GM12878 (cell line): Measurements from ENCODE around the gene MICB. TPM values are rescaled to one million over a fixed set of nuclear protein-coding genes. Genes with fewer than 3 reads are reported as not detected.
A peak's percentile ranks its signal among the peaks of the same experiment; 100 is the strongest.

Experiments used
- ATAC-seq: fragments of 200-7000 bp; cut with Tn5 transposase; 3 replicates; pipeline ENCODE4 v1.9.1; 2020; ENCODE audit warnings: mild to moderate bottlenecking, moderate library complexity
- BruUV-seq: library from RNA; stranded (reverse); fragments of 400-500 nt; replicated peaks from 2 replicates; lab custom pipeline; 2021; lab: Mats Ljungman, UMichigan
- CTCF ChIA-PET: fragments of 300-600 bp; sonication (Branson Sonifier 250); formaldehyde crosslinking; extraction: SDS; loops from one replicate; lab custom pipeline; 2021; ENCODE audit warnings: inconsistent platforms; lab: Yijun Ruan, JAX
- POLR2A ChIA-PET: fragments of 350-600 bp; formaldehyde crosslinking; extraction: SDS; loops from one replicate; lab custom pipeline; 2021; ENCODE audit warnings: inconsistent platforms; lab: Charles Lee
- RAD21 ChIA-PET: fragments of 300-600 bp; sonication (Branson Sonifier 250); formaldehyde crosslinking; loops from one replicate; lab custom pipeline; 2023; ENCODE audit warnings: antibody characterized with exemption; ENCODE audit not compliant: unreplicated experiment; lab: Charles Lee
- SMC1A ChIA-PET: fragments of 300-600 bp; sonication (Branson Sonifier 250); formaldehyde crosslinking; loops from one replicate; lab custom pipeline; 2023; ENCODE audit not compliant: unreplicated experiment, uncharacterized antibody; lab: Charles Lee
- DNase-seq: peaks from one replicate; pipeline ENCODE4 v3.0.0-alpha.2; 2011; ENCODE audit warnings: low read depth, low spot score
- FAIRE-seq: peaks from 3 replicates; lab custom pipeline; 2011; peaks lifted over from hg19 to GRCh38; lab: Jason Lieb, UNC
- H2AFZ ChIP-seq: 2 replicates; pipeline ENCODE4 v1.6.0; 2011; ENCODE audit warnings: low read depth, low read length, control low read depth; ENCODE audit not compliant: control insufficient read depth
- H3K27ac ChIP-seq: 2 replicates; pipeline ENCODE4 v1.5.1; 2011; ENCODE audit warnings: control low read depth; ENCODE audit not compliant: control insufficient read depth, insufficient read depth
- H3K27me3 ChIP-seq, 2 experiments: replicated peaks in 1 of 2; 2 replicates each; pipeline versions ENCODE4 v1.6.0 to v1.6.1; 2011; ENCODE audit warnings: low read length in 1 of 2; ENCODE audit not compliant: control insufficient read depth in 2 of 2, insufficient read depth in 2 of 2
- H3K36me3 ChIP-seq, 2 experiments: 2 replicates each; pipeline ENCODE4 v1.5.1; 2011; ENCODE audit warnings: low read length in 1 of 2; ENCODE audit not compliant: control insufficient read depth in 2 of 2, insufficient read depth in 2 of 2
- H3K4me1 ChIP-seq: 2 replicates; pipeline ENCODE4 v1.6.1; 2011; ENCODE audit warnings: mild to moderate bottlenecking, low read length, moderate library complexity, mixed read lengths; ENCODE audit not compliant: control insufficient read depth, insufficient read depth
- H3K4me2 ChIP-seq: 2 replicates; pipeline ENCODE4 v1.6.0; 2011; ENCODE audit warnings: control low read depth; ENCODE audit not compliant: control insufficient read depth, insufficient read depth
- H3K4me3 ChIP-seq: fragments of 200-600 bp; sonication (generic); 2 replicates; pipeline ENCODE4 v1.5.1; 2016
- H3K79me2 ChIP-seq: 2 replicates; pipeline ENCODE4 v1.6.0; 2011; ENCODE audit warnings: low read length; ENCODE audit not compliant: control insufficient read depth, insufficient read depth
- H3K9ac ChIP-seq: 2 replicates; pipeline ENCODE4 v1.8.0; 2011; ENCODE audit warnings: low read length, control low read depth, mixed read lengths; ENCODE audit not compliant: control insufficient read depth, insufficient read depth
- H3K9me3 ChIP-seq: replicated peaks from 3 replicates; pipeline ENCODE4 v1.5.1; 2011; ENCODE audit warnings: mild to moderate bottlenecking, low read length; ENCODE audit not compliant: control insufficient read depth, insufficient read depth
- H4K20me1 ChIP-seq: 2 replicates; pipeline ENCODE4 v1.6.0; 2011; ENCODE audit not compliant: control insufficient read depth, insufficient read depth
- ATF7 ChIP-seq: fragments of 450-650 bp; IDR thresholded peaks from 2 replicates; pipeline ENCODE4 v1.6.1; 2016; ENCODE audit warnings: low read depth, mild to moderate bottlenecking
- CHD4 ChIP-seq: fragments of 200-600 bp; sonication (generic); IDR thresholded peaks from 2 replicates; pipeline ENCODE4 v1.6.1; 2016; ENCODE audit warnings: mild to moderate bottlenecking
- HCFC1 ChIP-seq: fragments of 150-350 bp; IDR thresholded peaks from 2 replicates; pipeline ENCODE4 v1.6.1; 2014; ENCODE audit warnings: low read length
- KDM1A ChIP-seq: fragments of 200-600 bp; sonication (generic); IDR thresholded peaks from 2 replicates; pipeline ENCODE4 v1.6.1; 2016; ENCODE audit warnings: borderline replicate concordance
- MTA3 ChIP-seq: IDR thresholded peaks from 2 replicates; pipeline ENCODE4 v1.6.1; 2012; ENCODE audit warnings: low read length, inconsistent platforms, borderline replicate concordance
- MYC ChIP-seq: IDR thresholded peaks from 2 replicates; pipeline ENCODE4 v1.6.1; 2011; ENCODE audit warnings: mild to moderate bottlenecking, low read length, moderate library complexity, inconsistent platforms; ENCODE audit not compliant: insufficient read depth, insufficient replicate concordance, insufficient read length, severe bottlenecking
- NBN ChIP-seq: fragments of 450-650 bp; IDR thresholded peaks from 2 replicates; pipeline ENCODE4 v1.6.1; 2016
- RAD21 ChIP-seq: IDR thresholded peaks from 2 replicates; pipeline ENCODE4 v1.6.1; 2011; ENCODE audit warnings: mild to moderate bottlenecking, low read depth, low read length, moderate library complexity; ENCODE audit not compliant: insufficient read depth
- RBBP5 ChIP-seq: fragments of 200-600 bp; sonication (generic); conservative IDR thresholded peaks from 2 replicates; pipeline ENCODE4 v1.6.1; 2016
- YY1 ChIP-seq: IDR thresholded peaks from 2 replicates; pipeline ENCODE4 v1.6.1; 2011; ENCODE audit warnings: low read depth, mild to moderate bottlenecking, low read length
- ZZZ3 ChIP-seq: IDR thresholded peaks from 2 replicates; pipeline ENCODE4 v1.6.1; 2011; ENCODE audit warnings: low read depth; ENCODE audit not compliant: control insufficient read depth, insufficient read length
- in situ Hi-C: fragments of 300-500 bp; cut with MboI; formaldehyde crosslinking; loops from 9 replicates; pipeline ENCODE4 v1.14.3; 2018; ENCODE audit warnings: mixed read lengths
- intact Hi-C: fragments of 100-400 bp; cut with micrococcal nuclease; formaldehyde crosslinking; loops from one replicate; pipeline ENCODE4 v1.14.2; 2022; ENCODE audit not compliant: unreplicated experiment
- polyA plus RNA-seq, 11 experiments: library from polyadenylated mRNA; depleted of rRNA in 4 of 11; unstranded in 6 of 11; stranded (reverse) in 5 of 11; fragments of >200 nt; fragmentation: Nextera tagmentation in 4 of 11; fragmentation: Illumina TruSeq in 1 of 11; extraction: Ambion mirVana in 4 of 11; extraction: Trizol in 1 of 11; gene quantifications; 1 replicate in 1 of 11; 2 replicates in 10 of 11; pipeline versions ENCODE4 v1.2.1 to v1.2.3, GENCODE V29; 2011 to 2016; ENCODE audit warnings: inconsistent platforms in 2 of 11, missing spikeins in 2 of 11, low read depth in 1 of 11
- small RNA-seq: library from RNA; depleted of rRNA; stranded (forward); fragments of <200 nt; gene quantifications from one replicate; pipeline ENCODE3, GENCODE V24; 2014
- total RNA-seq, 4 experiments: library from RNA; depleted of rRNA in 3 of 4; stranded (reverse); fragments of >200 nt in 3 of 4; fragmentation: Illumina TruSeq in 1 of 4; extraction: Trizol in 1 of 4; gene quantifications; 2 replicates each; pipeline versions ENCODE4 v1.2.1 to v1.2.3, GENCODE V29; 2013 to 2021
- TF ChIP-seq, protein P1 (sequence below), 3 experiments: IDR thresholded peaks in 2 of 3; conservative IDR thresholded peaks in 1 of 3; 2 replicates each; pipeline ENCODE4 v1.5.1; 2011; ENCODE audit warnings: low read depth in 3 of 3, low read length in 3 of 3, mild to moderate bottlenecking in 3 of 3, control low read depth in 2 of 3, moderate library complexity in 2 of 3, inconsistent platforms in 1 of 3, mixed read lengths in 1 of 3; ENCODE audit not compliant: control insufficient read depth in 2 of 3, insufficient read depth in 1 of 3; ENCODE audit errors: extremely low read depth in 1 of 3

MICB gene
- total and polyA plus RNA-seq, 10 of the 15 experiments (the other 5 are each of a cell fraction or from before 2014, with no cell fraction given): 9.0 to 37.1 (median 17.8) TPM

DNA sequence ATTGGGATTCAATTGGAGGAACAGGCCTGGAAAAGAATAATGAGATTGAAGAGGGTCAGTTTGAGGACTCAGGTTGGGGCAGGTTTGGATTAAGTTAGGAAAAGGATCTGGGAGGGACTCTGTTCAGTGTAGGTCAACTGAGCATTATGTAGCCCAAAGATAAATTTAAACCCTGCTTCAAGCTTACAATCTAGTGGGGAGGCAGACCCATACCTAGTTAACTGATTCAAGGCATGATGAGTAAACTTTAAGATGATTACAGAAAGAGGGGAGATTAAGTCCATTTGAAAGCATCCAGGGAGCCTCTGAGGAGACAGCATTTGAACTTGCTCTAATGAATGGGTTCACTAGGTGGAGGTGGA, 62.7 kb downstream of the MICB start:
- Histone ChIP-seq H3K4me1 (peaks cover 82% of the 10 kb centered on the region), H3K9me3 (no peaks in the 10 kb centered on the region), H3K79me2 (peaks cover 16% of the 10 kb centered on the region), H3K36me3 (peaks cover 0 to 8% of the 10 kb centered on the region in 2 experiments; a peak in 2 of 4 replicates), H4K20me1 (no peaks in the 10 kb centered on the region), H3K4me2 (peak overlapping the region; percentile 94), H3K9ac (peak overlapping the region; percentile 56), H2AFZ (no peak overlapping the region), H3K4me3 (0 out of 2 replicates have a peak overlapping the region, but pooled peaks have one; percentile 18), H3K27me3 (no peaks in the 10 kb centered on the region), H3K27ac (peak overlapping the region; percentile 99)
- ChIA-PET CTCF (interaction anchor here (0.9 to 34.8 kb wide), 5 partner anchors 8 to 27 kb away, joined by 4 to 2098 read pairs (median 27); partner anchors contain the start of genes LST1, LTB, NCR3 and TNF), RAD21 (interaction anchor here (0.5 to 15.9 kb wide), 5 partner anchors 9 to 264 kb away, joined by 3 to 620 read pairs (median 62); partner anchors contain the start of genes ATP6V1G2, LST1, LTA and LTB), SMC1A (interaction anchor here (2.5 to 34.7 kb wide), 2 partner anchors 23 to 65 kb away, joined by 7 to 1989 read pairs; partner anchors contain the start of genes LST1, LTA, LTB and NCR3), POLR2A (interaction anchor here (0.8 to 9.1 kb wide), 5 partner anchors 9 to 56 kb away, joined by 3 to 255 read pairs (median 7); partner anchors contain the start of genes LTB and TNF)
- no peak for ATAC-seq
- no TSS peak for BruUV-seq
- TF ChIP-seq NBN: no peak
- no peak for TF ChIP-seq KDM1A
- TF ChIP-seq CHD4: no peak
- no peak for TF ChIP-seq ATF7
- no peak for TF ChIP-seq RAD21
- TF ChIP-seq, protein P1, sequence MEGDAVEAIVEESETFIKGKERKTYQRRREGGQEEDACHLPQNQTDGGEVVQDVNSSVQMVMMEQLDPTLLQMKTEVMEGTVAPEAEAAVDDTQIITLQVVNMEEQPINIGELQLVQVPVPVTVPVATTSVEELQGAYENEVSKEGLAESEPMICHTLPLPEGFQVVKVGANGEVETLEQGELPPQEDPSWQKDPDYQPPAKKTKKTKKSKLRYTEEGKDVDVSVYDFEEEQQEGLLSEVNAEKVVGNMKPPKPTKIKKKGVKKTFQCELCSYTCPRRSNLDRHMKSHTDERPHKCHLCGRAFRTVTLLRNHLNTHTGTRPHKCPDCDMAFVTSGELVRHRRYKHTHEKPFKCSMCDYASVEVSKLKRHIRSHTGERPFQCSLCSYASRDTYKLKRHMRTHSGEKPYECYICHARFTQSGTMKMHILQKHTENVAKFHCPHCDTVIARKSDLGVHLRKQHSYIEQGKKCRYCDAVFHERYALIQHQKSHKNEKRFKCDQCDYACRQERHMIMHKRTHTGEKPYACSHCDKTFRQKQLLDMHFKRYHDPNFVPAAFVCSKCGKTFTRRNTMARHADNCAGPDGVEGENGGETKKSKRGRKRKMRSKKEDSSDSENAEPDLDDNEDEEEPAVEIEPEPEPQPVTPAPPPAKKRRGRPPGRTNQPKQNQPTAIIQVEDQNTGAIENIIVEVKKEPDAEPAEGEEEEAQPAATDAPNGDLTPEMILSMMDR (IDR thresholded peaks at IDR 0.05 in 2 of 3, conservative IDR thresholded peaks at IDR 0.05 in 1 of 3; ENCODE audit: control insufficient read depth in 2 of 3, extremely low read depth in 1 of 3, insufficient read depth in 1 of 3, low read depth in 3 of 3, low read length in 3 of 3): no peak
- TF ChIP-seq HCFC1: no peak
- TF ChIP-seq YY1: no peak
- no peak for TF ChIP-seq ZZZ3
- TF ChIP-seq MYC: no peak
- no peak for TF ChIP-seq RBBP5
- TF ChIP-seq MTA3: no peak
- in situ Hi-C loops (loop anchor here (25.0 kb wide), 2 partner anchors 1052 to 1402 kb away; partner anchors contain the start of genes BRD2 and HLA-DMA), intact Hi-C loops (loop anchor here (1.0 kb wide), 2 partner anchors 8 to 16 kb away; no protein-coding TSS in a partner anchor)
- FAIRE-seq: no peak
- DNase-seq: no peak

Small RNA genes within 50 kb of the gene (small RNA-seq; reads per million reads assigned to genes)
- gene AL663061.1: not detected
- not detected for gene RF00019
- 188 reads per million, percentile 99 among the genes with 10 or more reads in this experiment for gene SNORD117
- gene SNORD84: not detected

Other genes with a start within 250 kb of the MICB start
Only the 7 nearest of the 29 such genes appear.
- gene MCCD1, start 30.8 kb downstream of the MICB start, total RNA-seq (2014; rRNA removed): not detected in 2 replicates
- not detected in 2 replicates for gene MCCD1, start 30.8 kb downstream of the MICB start, total RNA-seq (2014; rRNA removed; fragmentation: Illumina TruSeq; extraction: Trizol)
- gene MCCD1, start 30.8 kb downstream of the MICB start, total RNA-seq (2021): not detected in 2 replicates
- not detected in 2 replicates for gene MCCD1, start 30.8 kb downstream of the MICB start, polyA plus RNA-seq (2011; rRNA removed)
- not detected in 2 replicates for gene MCCD1, start 30.8 kb downstream of the MICB start, polyA plus RNA-seq (2014; fragmentation: Illumina TruSeq; extraction: Trizol)
- gene MCCD1, start 30.8 kb downstream of the MICB start, polyA plus RNA-seq (2014; fragmentation: Nextera tagmentation; extraction: Ambion mirVana): not detected
- not detected in 2 replicates for gene MCCD1, start 30.8 kb downstream of the MICB start, polyA plus RNA-seq (2014; rRNA removed)
- not detected for gene MCCD1, start 30.8 kb downstream of the MICB start, polyA plus RNA-seq (2016; fragmentation: Nextera tagmentation; extraction: Ambion mirVana)
- gene DDX39B, start 43.9 kb downstream of the MICB start, total RNA-seq (2014; rRNA removed): 542 and 564 TPM in 2 replicates
- gene DDX39B, start 43.9 kb downstream of the MICB start, total RNA-seq (2014; rRNA removed; fragmentation: Illumina TruSeq; extraction: Trizol): 316 and 317 TPM in 2 replicates
- 337 and 345 TPM in 2 replicates for gene DDX39B, start 43.9 kb downstream of the MICB start, total RNA-seq (2021)
- gene DDX39B, start 43.9 kb downstream of the MICB start, polyA plus RNA-seq (2011; rRNA removed): 399 and 625 TPM in 2 replicates
- 379 and 384 TPM in 2 replicates for gene DDX39B, start 43.9 kb downstream of the MICB start, polyA plus RNA-seq (2014; fragmentation: Illumina TruSeq; extraction: Trizol)
- gene DDX39B, start 43.9 kb downstream of the MICB start, polyA plus RNA-seq (2014; fragmentation: Nextera tagmentation; extraction: Ambion mirVana): 100 to 1,000 TPM; 271 to 277 TPM
- gene DDX39B, start 43.9 kb downstream of the MICB start, polyA plus RNA-seq (2014; rRNA removed): 661 and 728 TPM in 2 replicates
- gene DDX39B, start 43.9 kb downstream of the MICB start, polyA plus RNA-seq (2016; fragmentation: Nextera tagmentation; extraction: Ambion mirVana): 100 to 1,000 TPM; 275 to 296 TPM
- 2.2 and 2.5 TPM in 2 replicates for gene ATP6V1G2, start 48.5 kb downstream of the MICB start, total RNA-seq (2014; rRNA removed)
- 2.7 and 2.9 TPM in 2 replicates for gene ATP6V1G2, start 48.5 kb downstream of the MICB start, total RNA-seq (2014; rRNA removed; fragmentation: Illumina TruSeq; extraction: Trizol)
- gene ATP6V1G2, start 48.5 kb downstream of the MICB start, total RNA-seq (2021): 2.5 and 3.5 TPM in 2 replicates
- gene ATP6V1G2, start 48.5 kb downstream of the MICB start, polyA plus RNA-seq (2011; rRNA removed): 8.9 and 11.1 TPM in 2 replicates
- gene ATP6V1G2, start 48.5 kb downstream of the MICB start, polyA plus RNA-seq (2014; fragmentation: Illumina TruSeq; extraction: Trizol): 4.3 and 4.9 TPM in 2 replicates
- gene ATP6V1G2, start 48.5 kb downstream of the MICB start, polyA plus RNA-seq (2014; fragmentation: Nextera tagmentation; extraction: Ambion mirVana): under 1 TPM; 0.45 to 0.58 TPM
- 2.6 and 3.5 TPM in 2 replicates for gene ATP6V1G2, start 48.5 kb downstream of the MICB start, polyA plus RNA-seq (2014; rRNA removed)
- gene ATP6V1G2, start 48.5 kb downstream of the MICB start, polyA plus RNA-seq (2016; fragmentation: Nextera tagmentation; extraction: Ambion mirVana): 1 to 10 TPM; 2.8 to 3.1 TPM
- gene NFKBIL1, start 49.5 kb downstream of the MICB start, total RNA-seq (2014; rRNA removed): 11.2 and 14.1 TPM in 2 replicates
- 5.3 and 5.4 TPM in 2 replicates for gene NFKBIL1, start 49.5 kb downstream of the MICB start, total RNA-seq (2014; rRNA removed; fragmentation: Illumina TruSeq; extraction: Trizol)
- 11.9 and 12.0 TPM in 2 replicates for gene NFKBIL1, start 49.5 kb downstream of the MICB start, total RNA-seq (2021)
- 3.1 and 5.9 TPM in 2 replicates for gene NFKBIL1, start 49.5 kb downstream of the MICB start, polyA plus RNA-seq (2011; rRNA removed)
- 0.65 and 1.5 TPM in 2 replicates for gene NFKBIL1, start 49.5 kb downstream of the MICB start, polyA plus RNA-seq (2014; fragmentation: Illumina TruSeq; extraction: Trizol)
- under 1 TPM; 0.19 to 0.64 TPM for gene NFKBIL1, start 49.5 kb downstream of the MICB start, polyA plus RNA-seq (2014; fragmentation: Nextera tagmentation; extraction: Ambion mirVana)
- gene NFKBIL1, start 49.5 kb downstream of the MICB start, polyA plus RNA-seq (2014; rRNA removed): 13.9 and 15.1 TPM in 2 replicates
- 10 to 100 TPM in 1 of 2 experiments, 1 to 10 TPM in 1; 8.2 to 11.1 TPM for gene NFKBIL1, start 49.5 kb downstream of the MICB start, polyA plus RNA-seq (2016; fragmentation: Nextera tagmentation; extraction: Ambion mirVana)
- gene LTA, start 74.1 kb downstream of the MICB start, total RNA-seq (2014; rRNA removed): 50.0 and 50.2 TPM in 2 replicates
- gene LTA, start 74.1 kb downstream of the MICB start, total RNA-seq (2014; rRNA removed; fragmentation: Illumina TruSeq; extraction: Trizol): 35.8 and 36.4 TPM in 2 replicates
- 69.8 and 72.5 TPM in 2 replicates for gene LTA, start 74.1 kb downstream of the MICB start, total RNA-seq (2021)
- 10.6 and 27.5 TPM in 2 replicates for gene LTA, start 74.1 kb downstream of the MICB start, polyA plus RNA-seq (2011; rRNA removed)
- 84.7 and 94.0 TPM in 2 replicates for gene LTA, start 74.1 kb downstream of the MICB start, polyA plus RNA-seq (2014; fragmentation: Illumina TruSeq; extraction: Trizol)
- gene LTA, start 74.1 kb downstream of the MICB start, polyA plus RNA-seq (2014; fragmentation: Nextera tagmentation; extraction: Ambion mirVana): 100 to 1,000 TPM in 1 of 2 experiments, 10 to 100 TPM in 1; 87.8 to 100 TPM
- 40.8 and 46.9 TPM in 2 replicates for gene LTA, start 74.1 kb downstream of the MICB start, polyA plus RNA-seq (2014; rRNA removed)
- gene LTA, start 74.1 kb downstream of the MICB start, polyA plus RNA-seq (2016; fragmentation: Nextera tagmentation; extraction: Ambion mirVana): 10 to 100 TPM; 80.3 to 88.3 TPM
- 89.1 and 92.9 TPM in 2 replicates for gene TNF, start 77.4 kb downstream of the MICB start, total RNA-seq (2014; rRNA removed)
- gene TNF, start 77.4 kb downstream of the MICB start, total RNA-seq (2014; rRNA removed; fragmentation: Illumina TruSeq; extraction: Trizol): 68.6 and 70.2 TPM in 2 replicates
- gene TNF, start 77.4 kb downstream of the MICB start, total RNA-seq (2021): 80.5 and 83.9 TPM in 2 replicates
- gene TNF, start 77.4 kb downstream of the MICB start, polyA plus RNA-seq (2011; rRNA removed): 15.0 and 22.7 TPM in 2 replicates
- 50.6 and 74.3 TPM in 2 replicates for gene TNF, start 77.4 kb downstream of the MICB start, polyA plus RNA-seq (2014; fragmentation: Illumina TruSeq; extraction: Trizol)
- 10 to 100 TPM; 18.0 to 30.2 TPM for gene TNF, start 77.4 kb downstream of the MICB start, polyA plus RNA-seq (2014; fragmentation: Nextera tagmentation; extraction: Ambion mirVana)
- 94.8 and 97.1 TPM in 2 replicates for gene TNF, start 77.4 kb downstream of the MICB start, polyA plus RNA-seq (2014; rRNA removed)
- gene TNF, start 77.4 kb downstream of the MICB start, polyA plus RNA-seq (2016; fragmentation: Nextera tagmentation; extraction: Ambion mirVana): 10 to 100 TPM; 49.4 to 53.5 TPM
- gene LTB, start 84.3 kb downstream of the MICB start, total RNA-seq (2014; rRNA removed): 37.9 and 48.6 TPM in 2 replicates
- gene LTB, start 84.3 kb downstream of the MICB start, total RNA-seq (2014; rRNA removed; fragmentation: Illumina TruSeq; extraction: Trizol): 22.6 and 23.3 TPM in 2 replicates
- gene LTB, start 84.3 kb downstream of the MICB start, total RNA-seq (2021): 46.8 and 50.9 TPM in 2 replicates
- gene LTB, start 84.3 kb downstream of the MICB start, polyA plus RNA-seq (2011; rRNA removed): 3.2 and 4.9 TPM in 2 replicates
- gene LTB, start 84.3 kb downstream of the MICB start, polyA plus RNA-seq (2014; fragmentation: Illumina TruSeq; extraction: Trizol): 2.7 and 10.0 TPM in 2 replicates
- 1 to 10 TPM in 1 of 2 experiments, under 1 TPM in 1; 0.71 to 5.9 TPM for gene LTB, start 84.3 kb downstream of the MICB start, polyA plus RNA-seq (2014; fragmentation: Nextera tagmentation; extraction: Ambion mirVana)
- 74.3 and 91.2 TPM in 2 replicates for gene LTB, start 84.3 kb downstream of the MICB start, polyA plus RNA-seq (2014; rRNA removed)
- 10 to 100 TPM; 16.6 to 24.0 TPM for gene LTB, start 84.3 kb downstream of the MICB start, polyA plus RNA-seq (2016; fragmentation: Nextera tagmentation; extraction: Ambion mirVana)